Activated gamma-delta T cell (primary cell): ENCODE measurements around the gene ING4.

Source experiments
- DNase-seq: peaks from one replicate; lab custom pipeline; 2025; lab: John Stamatoyannopoulos, UW

ING4 gene

GRCh38 chr12:6688543-6688998, 25.7 kb upstream of the ING4 start:
- DNase-seq = no peak

- no peak for DNase-seq
Observed at GRCh38 chr12:6685814-6686213, 22.9 kb upstream of the ING4 start.

GRCh38 chr12:6684609-6685008, 21.7 kb upstream of the ING4 start:
- no peak for DNase-seq

GRCh38 chr12:6676962-6677361, 14.0 kb upstream of the ING4 start:
- DNase-seq = no peak

GRCh38 chr12:6672143-6672542, 9.2 kb upstream of the ING4 start:
- no peak for DNase-seq

GRCh38 chr12:6667559-6668210, 4.8 kb upstream of the ING4 start:
- no peak for DNase-seq

GRCh38 chr12:6666211-6666610, 3.3 kb upstream of the ING4 start:
- DNase-seq = no peak

GRCh38 chr12:6664902-6665301, 2.0 kb upstream of the ING4 start:
- no peak for DNase-seq

- DNase-seq = no peak
Observed at GRCh38 chr12:6662602-6662905, 365 bp downstream of the ING4 start.

- no peak for DNase-seq
Observed at GRCh38 chr12:6653987-6654386, 8.9 kb downstream of the ING4 start.

GRCh38 chr12:6653342-6653741, 9.6 kb downstream of the ING4 start:
- DNase-seq = no peak

GRCh38 chr12:6652391-6652790, 10.5 kb downstream of the ING4 start:
- DNase-seq = no peak

GRCh38 chr12:6650832-6651231, 12.1 kb downstream of the ING4 start:
- no peak for DNase-seq

GRCh38 chr12:6647083-6647604, 15.8 kb downstream of the ING4 start, which contains the start of gene ACRBP:
ACRBP (minus strand) TSS chr12:6647432; CDS start chr12:6647366, 66 bp downstream.
- DNase-seq = no peak

GRCh38 chr12:6646276-6647082, 16.4 kb downstream of the ING4 start:
- no peak for DNase-seq

GRCh38 chr12:6644903-6645302, 18.0 kb downstream of the ING4 start:
- no peak for DNase-seq

GRCh38 chr12:6644257-6644596, 18.7 kb downstream of the ING4 start:
- no peak for DNase-seq

- DNase-seq = no peak
Observed at GRCh38 chr12:6643569-6644256, 19.2 kb downstream of the ING4 start.

GRCh38 chr12:6641131-6641530, 21.8 kb downstream of the ING4 start:
- no peak for DNase-seq

GRCh38 chr12:6640497-6640896, 22.4 kb downstream of the ING4 start:
- DNase-seq = no peak

- DNase-seq = no peak
Observed at GRCh38 chr12:6639151-6639801, 23.6 kb downstream of the ING4 start.

GRCh38 chr12:6638305-6638704, 24.6 kb downstream of the ING4 start:
- no peak for DNase-seq
